22Rv1 (cell line): ENCODE results near the gene KY.

ENCODE experiments used
- ZFX ChIP-seq: fragments of 450-650 bp; IDR thresholded peaks from 2 replicates; pipeline ENCODE4 v1.6.1; 2017; ENCODE audit warnings: antibody characterized with exemption, borderline replicate concordance
- TF ChIP-seq, protein P1 (sequence below): fragments of 450-650 bp; IDR thresholded peaks from 2 replicates; pipeline ENCODE4 v1.5.1; 2017; ENCODE audit warnings: mild to moderate bottlenecking

DNA sequence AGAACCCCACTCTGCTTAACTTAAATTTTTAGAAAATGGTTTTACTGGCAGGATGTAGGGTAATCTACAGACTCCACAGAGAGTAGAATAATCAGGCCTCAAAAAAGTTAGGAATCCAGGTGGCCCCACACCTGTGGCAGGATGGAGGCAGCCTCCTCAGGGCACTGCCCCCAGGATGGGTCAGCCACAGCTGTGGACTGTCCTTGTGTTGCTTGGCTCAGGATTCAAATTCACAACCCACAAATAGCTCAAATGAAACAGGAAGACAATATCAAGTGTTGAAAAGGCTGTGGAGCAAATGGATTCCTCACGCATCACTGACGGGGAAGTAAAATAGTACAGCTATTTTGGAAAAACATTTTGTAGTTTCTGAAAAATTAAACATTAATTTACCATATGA, 36.8 kb upstream of the KY start:
- TF ChIP-seq, protein P1, sequence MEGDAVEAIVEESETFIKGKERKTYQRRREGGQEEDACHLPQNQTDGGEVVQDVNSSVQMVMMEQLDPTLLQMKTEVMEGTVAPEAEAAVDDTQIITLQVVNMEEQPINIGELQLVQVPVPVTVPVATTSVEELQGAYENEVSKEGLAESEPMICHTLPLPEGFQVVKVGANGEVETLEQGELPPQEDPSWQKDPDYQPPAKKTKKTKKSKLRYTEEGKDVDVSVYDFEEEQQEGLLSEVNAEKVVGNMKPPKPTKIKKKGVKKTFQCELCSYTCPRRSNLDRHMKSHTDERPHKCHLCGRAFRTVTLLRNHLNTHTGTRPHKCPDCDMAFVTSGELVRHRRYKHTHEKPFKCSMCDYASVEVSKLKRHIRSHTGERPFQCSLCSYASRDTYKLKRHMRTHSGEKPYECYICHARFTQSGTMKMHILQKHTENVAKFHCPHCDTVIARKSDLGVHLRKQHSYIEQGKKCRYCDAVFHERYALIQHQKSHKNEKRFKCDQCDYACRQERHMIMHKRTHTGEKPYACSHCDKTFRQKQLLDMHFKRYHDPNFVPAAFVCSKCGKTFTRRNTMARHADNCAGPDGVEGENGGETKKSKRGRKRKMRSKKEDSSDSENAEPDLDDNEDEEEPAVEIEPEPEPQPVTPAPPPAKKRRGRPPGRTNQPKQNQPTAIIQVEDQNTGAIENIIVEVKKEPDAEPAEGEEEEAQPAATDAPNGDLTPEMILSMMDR = no peak
- no peak for TF ChIP-seq ZFX
